GM12878 (cell line): Measurements from ENCODE around the gene PXMP4. TPM values are rescaled to one million over a fixed set of nuclear protein-coding genes. Genes with fewer than 3 reads are reported as not detected.

ENCODE experiments used
- ATAC-seq: fragments of 200-7000 bp; cut with Tn5 transposase; 3 replicates; pipeline ENCODE4 v1.9.1; 2020; ENCODE audit warnings: mild to moderate bottlenecking, moderate library complexity
- BruUV-seq: library from RNA; stranded (reverse); fragments of 400-500 nt; replicated peaks from 2 replicates; lab custom pipeline; 2021; lab: Mats Ljungman, UMichigan
- CTCF ChIA-PET: fragments of 300-600 bp; sonication (Branson Sonifier 250); formaldehyde crosslinking; extraction: SDS; loops from one replicate; lab custom pipeline; 2021; ENCODE audit warnings: inconsistent platforms; lab: Yijun Ruan, JAX
- POLR2A ChIA-PET: fragments of 350-600 bp; formaldehyde crosslinking; extraction: SDS; loops from one replicate; lab custom pipeline; 2021; ENCODE audit warnings: inconsistent platforms; lab: Charles Lee
- RAD21 ChIA-PET: fragments of 300-600 bp; sonication (Branson Sonifier 250); formaldehyde crosslinking; loops from one replicate; lab custom pipeline; 2023; ENCODE audit warnings: antibody characterized with exemption; ENCODE audit not compliant: unreplicated experiment; lab: Charles Lee
- SMC1A ChIA-PET: fragments of 300-600 bp; sonication (Branson Sonifier 250); formaldehyde crosslinking; loops from one replicate; lab custom pipeline; 2023; ENCODE audit not compliant: unreplicated experiment, uncharacterized antibody; lab: Charles Lee
- DNase-seq: peaks from one replicate; pipeline ENCODE4 v3.0.0-alpha.2; 2011; ENCODE audit warnings: low read depth, low spot score
- FAIRE-seq: peaks from 3 replicates; lab custom pipeline; 2011; peaks lifted over from hg19 to GRCh38; lab: Jason Lieb, UNC
- H2AFZ ChIP-seq: 2 replicates; pipeline ENCODE4 v1.6.0; 2011; ENCODE audit warnings: low read depth, low read length, control low read depth; ENCODE audit not compliant: control insufficient read depth
- H3K27ac ChIP-seq: 2 replicates; pipeline ENCODE4 v1.5.1; 2011; ENCODE audit warnings: control low read depth; ENCODE audit not compliant: control insufficient read depth, insufficient read depth
- H3K27me3 ChIP-seq, 2 experiments: replicated peaks in 1 of 2; 2 replicates each; pipeline versions ENCODE4 v1.6.0 to v1.6.1; 2011; ENCODE audit warnings: low read length in 1 of 2; ENCODE audit not compliant: control insufficient read depth in 2 of 2, insufficient read depth in 2 of 2
- H3K36me3 ChIP-seq, 2 experiments: 2 replicates each; pipeline ENCODE4 v1.5.1; 2011; ENCODE audit warnings: low read length in 1 of 2; ENCODE audit not compliant: control insufficient read depth in 2 of 2, insufficient read depth in 2 of 2
- H3K4me1 ChIP-seq: 2 replicates; pipeline ENCODE4 v1.6.1; 2011; ENCODE audit warnings: mild to moderate bottlenecking, low read length, moderate library complexity, mixed read lengths; ENCODE audit not compliant: control insufficient read depth, insufficient read depth
- H3K4me2 ChIP-seq: 2 replicates; pipeline ENCODE4 v1.6.0; 2011; ENCODE audit warnings: control low read depth; ENCODE audit not compliant: control insufficient read depth, insufficient read depth
- H3K4me3 ChIP-seq: fragments of 200-600 bp; sonication (generic); 2 replicates; pipeline ENCODE4 v1.5.1; 2016
- H3K79me2 ChIP-seq: 2 replicates; pipeline ENCODE4 v1.6.0; 2011; ENCODE audit warnings: low read length; ENCODE audit not compliant: control insufficient read depth, insufficient read depth
- H3K9ac ChIP-seq: 2 replicates; pipeline ENCODE4 v1.8.0; 2011; ENCODE audit warnings: low read length, control low read depth, mixed read lengths; ENCODE audit not compliant: control insufficient read depth, insufficient read depth
- H3K9me3 ChIP-seq: replicated peaks from 3 replicates; pipeline ENCODE4 v1.5.1; 2011; ENCODE audit warnings: mild to moderate bottlenecking, low read length; ENCODE audit not compliant: control insufficient read depth, insufficient read depth
- H4K20me1 ChIP-seq: 2 replicates; pipeline ENCODE4 v1.6.0; 2011; ENCODE audit not compliant: control insufficient read depth, insufficient read depth
- BCL11A ChIP-seq: IDR thresholded peaks from 2 replicates; pipeline ENCODE4 v1.6.1; 2011; ENCODE audit warnings: low read depth, low read length
- HDAC2 ChIP-seq: fragments of 200-600 bp; sonication (generic); IDR thresholded peaks from 2 replicates; pipeline ENCODE4 v1.6.1; 2017
- SMAD1 ChIP-seq: fragments of 450-650 bp; IDR thresholded peaks from 2 replicates; pipeline ENCODE4 v1.6.1; 2018; ENCODE audit warnings: mild to moderate bottlenecking, low read depth; ENCODE audit not compliant: partially characterized antibody
- ZNF24 ChIP-seq: fragments of 450-650 bp; IDR thresholded peaks from 2 replicates; pipeline ENCODE4 v1.6.1; 2017; ENCODE audit warnings: antibody characterized with exemption, mild to moderate bottlenecking
- WGBS: methylation state at CpG from one replicate; pipeline ENCODE4 v1.1.6; 2016; ENCODE audit warnings: low lambda C conversion rate; ENCODE audit not compliant: insufficient replicate concordance, insufficient coverage; ENCODE audit errors: missing lambda C conversion rate; 5-methylcytosine and 5-hydroxymethylcytosine counted together
- in situ Hi-C: fragments of 300-500 bp; cut with MboI; formaldehyde crosslinking; loops from 9 replicates; pipeline ENCODE4 v1.14.3; 2018; ENCODE audit warnings: mixed read lengths
- intact Hi-C: fragments of 100-400 bp; cut with micrococcal nuclease; formaldehyde crosslinking; loops from one replicate; pipeline ENCODE4 v1.14.2; 2022; ENCODE audit not compliant: unreplicated experiment
- polyA plus RNA-seq, 11 experiments: library from polyadenylated mRNA; depleted of rRNA in 4 of 11; unstranded in 6 of 11; stranded (reverse) in 5 of 11; fragments of >200 nt; fragmentation: Nextera tagmentation in 4 of 11; fragmentation: Illumina TruSeq in 1 of 11; extraction: Ambion mirVana in 4 of 11; extraction: Trizol in 1 of 11; gene quantifications; 1 replicate in 1 of 11; 2 replicates in 10 of 11; pipeline versions ENCODE4 v1.2.1 to v1.2.3, GENCODE V29; 2011 to 2016; ENCODE audit warnings: inconsistent platforms in 2 of 11, missing spikeins in 2 of 11, low read depth in 1 of 11
- total RNA-seq, 4 experiments: library from RNA; depleted of rRNA in 3 of 4; stranded (reverse); fragments of >200 nt in 3 of 4; fragmentation: Illumina TruSeq in 1 of 4; extraction: Trizol in 1 of 4; gene quantifications; 2 replicates each; pipeline versions ENCODE4 v1.2.1 to v1.2.3, GENCODE V29; 2013 to 2021
- TF ChIP-seq, protein P1 (sequence below): fragments of 450-650 bp; IDR thresholded peaks from 2 replicates; pipeline ENCODE4 v1.6.1; 2017; ENCODE audit warnings: antibody characterized with exemption, mild to moderate bottlenecking, moderate library complexity

PXMP4 gene
- total and polyA plus RNA-seq, 10 of the 15 experiments (the other 5 are each of a cell fraction or from before 2014, with no cell fraction given) = 3.6 to 19.2 (median 8.6) TPM

DNA sequence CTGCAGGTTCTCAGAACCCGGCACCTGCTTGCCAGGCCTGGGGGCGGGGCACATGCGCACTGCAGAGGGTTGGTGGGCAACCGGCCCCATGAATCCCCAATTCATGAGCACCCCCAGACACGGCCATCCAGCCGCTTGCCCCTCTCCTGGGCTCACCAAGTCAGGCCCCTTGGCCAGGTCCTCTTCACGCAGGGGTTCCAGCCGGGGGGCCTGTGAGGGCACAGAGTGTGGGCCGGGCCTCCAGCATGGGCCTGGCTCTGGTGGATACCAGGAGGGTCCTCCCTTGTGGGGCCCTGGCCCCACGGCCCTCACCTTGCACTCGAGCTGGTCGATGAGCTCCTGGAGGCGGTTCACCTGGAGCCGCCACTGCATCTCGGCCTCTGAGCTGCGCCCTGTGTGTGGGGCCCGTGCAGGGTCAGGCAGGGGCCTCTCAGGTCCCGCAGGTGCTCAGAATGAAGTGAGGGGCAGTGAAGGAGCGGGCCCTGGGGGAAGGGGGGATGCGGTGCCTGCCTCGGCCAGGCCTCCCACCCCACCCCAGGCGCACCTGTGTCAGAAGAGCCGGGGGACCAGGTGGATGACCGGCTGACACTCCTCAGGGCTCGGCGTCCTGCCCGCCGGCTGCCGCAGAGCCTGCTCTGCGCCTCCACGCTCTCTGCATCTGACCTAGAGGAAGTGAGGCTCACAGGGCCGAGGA, 60.6 kb downstream of the PXMP4 start:
- Histone ChIP-seq H4K20me1 (no peaks in the 10 kb centered on the region), H3K36me3 (no peaks in the 10 kb centered on the region), H3K9me3 (no peaks in the 10 kb centered on the region), H3K79me2 (no peaks in the 10 kb centered on the region), H3K4me1 (peaks cover 13% of the 10 kb centered on the region), H3K27me3 (no peaks in the 10 kb centered on the region), H2AFZ (no peak overlapping the region), H3K9ac (no peak overlapping the region), H3K4me3 (no peak overlapping the region), H3K27ac (no peak overlapping the region), H3K4me2 (no peak overlapping the region)
- no peak for ATAC-seq
- 91% methylated on average over 26 of the region's 32 CpGs for whole genome bisulfite sequencing
- TF ChIP-seq ZNF24 (no peak), BCL11A (no peak), HDAC2 (no peak), SMAD1 (no peak)
- TF ChIP-seq, protein P1, sequence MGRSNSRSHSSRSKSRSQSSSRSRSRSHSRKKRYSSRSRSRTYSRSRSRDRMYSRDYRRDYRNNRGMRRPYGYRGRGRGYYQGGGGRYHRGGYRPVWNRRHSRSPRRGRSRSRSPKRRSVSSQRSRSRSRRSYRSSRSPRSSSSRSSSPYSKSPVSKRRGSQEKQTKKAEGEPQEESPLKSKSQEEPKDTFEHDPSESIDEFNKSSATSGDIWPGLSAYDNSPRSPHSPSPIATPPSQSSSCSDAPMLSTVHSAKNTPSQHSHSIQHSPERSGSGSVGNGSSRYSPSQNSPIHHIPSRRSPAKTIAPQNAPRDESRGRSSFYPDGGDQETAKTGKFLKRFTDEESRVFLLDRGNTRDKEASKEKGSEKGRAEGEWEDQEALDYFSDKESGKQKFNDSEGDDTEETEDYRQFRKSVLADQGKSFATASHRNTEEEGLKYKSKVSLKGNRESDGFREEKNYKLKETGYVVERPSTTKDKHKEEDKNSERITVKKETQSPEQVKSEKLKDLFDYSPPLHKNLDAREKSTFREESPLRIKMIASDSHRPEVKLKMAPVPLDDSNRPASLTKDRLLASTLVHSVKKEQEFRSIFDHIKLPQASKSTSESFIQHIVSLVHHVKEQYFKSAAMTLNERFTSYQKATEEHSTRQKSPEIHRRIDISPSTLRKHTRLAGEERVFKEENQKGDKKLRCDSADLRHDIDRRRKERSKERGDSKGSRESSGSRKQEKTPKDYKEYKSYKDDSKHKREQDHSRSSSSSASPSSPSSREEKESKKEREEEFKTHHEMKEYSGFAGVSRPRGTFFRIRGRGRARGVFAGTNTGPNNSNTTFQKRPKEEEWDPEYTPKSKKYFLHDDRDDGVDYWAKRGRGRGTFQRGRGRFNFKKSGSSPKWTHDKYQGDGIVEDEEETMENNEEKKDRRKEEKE = no peak
- POLR2A ChIA-PET = no interaction called here
- no peak for FAIRE-seq
- in situ Hi-C loops = no loop called here
- RAD21 ChIA-PET = no interaction called here
- CTCF ChIA-PET = interaction anchor here (0.9 kb wide), 1 partner anchor 8 kb away, joined by 3 read pairs; no protein-coding TSS in a partner anchor
- intact Hi-C loops = loop anchor here (10.0 kb wide), 1 partner anchor 465 kb away; no protein-coding TSS in a partner anchor
- no peak for DNase-seq
- SMC1A ChIA-PET = no interaction called here
- BruUV-seq = no TSS peak
